ENCODE data around the gene PDE4D. TPM values are rescaled to one million over a fixed set of nuclear protein-coding genes. Genes with fewer than 3 reads are reported as not detected.

The PDE4D gene
- total RNA-seq, 1 donor from 2014 or later, result 13.2 TPM

DNA sequence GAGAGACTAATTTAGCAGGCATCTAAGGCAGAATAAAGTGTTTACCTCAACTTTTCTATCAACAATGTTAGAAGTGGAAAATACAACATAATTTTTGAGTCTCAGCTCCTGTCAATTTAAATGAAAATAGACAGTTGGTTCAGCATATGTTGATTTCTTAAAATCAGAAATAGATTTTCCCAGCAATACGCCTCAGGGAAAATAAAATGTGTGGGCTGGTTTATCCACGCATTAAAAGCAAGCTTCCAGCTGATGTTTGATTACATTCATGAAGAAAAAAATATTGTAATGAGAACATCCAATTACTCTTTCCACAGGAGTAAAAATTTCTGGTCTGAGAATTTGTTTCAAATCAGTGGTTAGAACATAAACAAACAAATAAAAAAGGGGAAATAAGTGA is 166.3 kb downstream of the PDE4D start:
- Mint-ChIP-seq H3K9me3 (ENCODE audit: unreplicated experiment) (peaks cover 2% of the 10 kb centered on the region), H3K27me3 (ENCODE audit: unreplicated experiment) (peaks cover 2% of the 10 kb centered on the region), H3K27ac (ENCODE audit: unreplicated experiment) (peak overlapping the region; percentile 71), H3K4me1 (ENCODE audit: low read depth, unreplicated experiment) (peaks cover 50% of the 10 kb centered on the region), H3K4me3 (ENCODE audit: unreplicated experiment) (no peak overlapping the region), H3K36me3 (ENCODE audit: unreplicated experiment) (no peaks in the 10 kb centered on the region)
- TF ChIP-seq, protein P1, sequence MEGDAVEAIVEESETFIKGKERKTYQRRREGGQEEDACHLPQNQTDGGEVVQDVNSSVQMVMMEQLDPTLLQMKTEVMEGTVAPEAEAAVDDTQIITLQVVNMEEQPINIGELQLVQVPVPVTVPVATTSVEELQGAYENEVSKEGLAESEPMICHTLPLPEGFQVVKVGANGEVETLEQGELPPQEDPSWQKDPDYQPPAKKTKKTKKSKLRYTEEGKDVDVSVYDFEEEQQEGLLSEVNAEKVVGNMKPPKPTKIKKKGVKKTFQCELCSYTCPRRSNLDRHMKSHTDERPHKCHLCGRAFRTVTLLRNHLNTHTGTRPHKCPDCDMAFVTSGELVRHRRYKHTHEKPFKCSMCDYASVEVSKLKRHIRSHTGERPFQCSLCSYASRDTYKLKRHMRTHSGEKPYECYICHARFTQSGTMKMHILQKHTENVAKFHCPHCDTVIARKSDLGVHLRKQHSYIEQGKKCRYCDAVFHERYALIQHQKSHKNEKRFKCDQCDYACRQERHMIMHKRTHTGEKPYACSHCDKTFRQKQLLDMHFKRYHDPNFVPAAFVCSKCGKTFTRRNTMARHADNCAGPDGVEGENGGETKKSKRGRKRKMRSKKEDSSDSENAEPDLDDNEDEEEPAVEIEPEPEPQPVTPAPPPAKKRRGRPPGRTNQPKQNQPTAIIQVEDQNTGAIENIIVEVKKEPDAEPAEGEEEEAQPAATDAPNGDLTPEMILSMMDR (IDR thresholded peaks at IDR 0.05; ENCODE audit: partially characterized antibody, unreplicated experiment), result no peak
- no peak for DNase-seq

DNA sequence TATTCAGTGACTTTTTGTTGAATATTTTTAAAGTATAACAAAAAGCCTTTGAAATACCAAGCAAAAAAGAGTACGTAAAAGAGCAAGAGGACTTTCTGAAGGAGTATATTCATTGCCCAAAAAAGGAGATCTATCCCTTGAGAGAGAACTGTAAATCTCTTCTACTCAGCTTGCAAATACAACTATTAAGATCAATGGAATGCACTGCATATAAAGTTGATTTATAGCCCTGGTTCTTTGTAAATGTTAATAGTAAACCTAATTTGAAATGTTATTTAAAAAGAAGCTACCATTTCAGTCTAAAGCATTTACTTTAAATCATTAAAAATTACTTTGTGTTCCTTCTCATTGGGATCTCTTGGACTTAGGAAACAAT is 168.1 kb downstream of the PDE4D start:
- DNase-seq, result no peak
- Mint-ChIP-seq H3K36me3 (ENCODE audit: unreplicated experiment) (no peaks in the 10 kb centered on the region), H3K27ac (ENCODE audit: unreplicated experiment) (no peak overlapping the region), H3K9me3 (ENCODE audit: unreplicated experiment) (peaks cover 2% of the 10 kb centered on the region), H3K27me3 (ENCODE audit: unreplicated experiment) (peaks cover 3% of the 10 kb centered on the region), H3K4me1 (ENCODE audit: low read depth, unreplicated experiment) (peaks cover 44% of the 10 kb centered on the region), H3K4me3 (ENCODE audit: unreplicated experiment) (no peak overlapping the region)
- TF ChIP-seq, protein P1 (IDR thresholded peaks at IDR 0.05; ENCODE audit: partially characterized antibody, unreplicated experiment), result no peak

DNA sequence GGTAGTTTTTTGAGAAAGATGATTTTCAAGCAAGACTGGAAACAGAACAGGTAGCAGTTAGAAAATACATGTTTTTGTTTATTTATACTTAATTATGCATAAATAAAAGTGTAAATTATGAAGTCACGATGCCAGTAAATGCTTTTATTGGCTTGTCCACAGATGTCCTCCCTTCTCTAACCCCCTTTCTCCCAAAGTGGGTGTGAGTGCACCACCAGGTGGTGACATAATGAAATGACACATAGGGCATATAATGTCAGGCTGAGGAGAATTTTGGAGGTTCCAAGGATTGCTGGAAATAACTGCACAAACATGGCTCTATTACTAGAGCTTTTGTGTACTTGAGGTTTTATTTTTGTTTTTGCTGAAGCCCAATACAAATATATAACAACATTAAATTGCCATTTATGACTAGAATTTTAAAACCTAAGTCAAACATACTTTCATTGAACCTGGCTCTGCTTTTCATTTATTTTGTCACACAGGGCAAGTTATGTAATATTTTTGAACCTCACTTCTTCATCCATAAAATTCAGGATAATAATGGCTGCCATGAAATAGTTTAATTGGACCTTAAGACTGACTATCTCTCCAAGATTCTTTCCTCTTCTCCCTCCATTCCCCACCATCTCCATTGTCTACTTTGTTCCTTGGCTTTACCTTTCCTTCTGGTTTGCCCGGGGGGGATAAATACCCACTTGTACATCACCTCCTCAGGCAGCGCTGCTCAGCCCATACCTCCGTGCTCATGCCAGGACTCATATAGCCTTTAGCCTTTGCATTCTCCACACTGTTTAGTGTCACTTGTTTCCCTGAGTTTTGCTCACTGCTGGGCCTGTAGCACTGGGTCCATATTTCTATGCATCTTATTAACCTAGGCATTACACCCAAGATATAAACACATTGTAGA is 168.8 kb downstream of the PDE4D start:
- H3K27ac Mint-ChIP-seq (ENCODE audit: unreplicated experiment), result no peak overlapping the region
- H3K4me3 Mint-ChIP-seq (ENCODE audit: unreplicated experiment), result no peak overlapping the region
- no peaks in the 10 kb centered on the region for H3K36me3 Mint-ChIP-seq (ENCODE audit: unreplicated experiment)
- H3K4me1 Mint-ChIP-seq (ENCODE audit: low read depth, unreplicated experiment), result peaks cover 40% of the 10 kb centered on the region
- H3K27me3 Mint-ChIP-seq (ENCODE audit: unreplicated experiment), result peaks cover 3% of the 10 kb centered on the region
- peak; percentile 65 for DNase-seq
- TF ChIP-seq, protein P1 (IDR thresholded peaks at IDR 0.05; ENCODE audit: partially characterized antibody, unreplicated experiment), result peak; percentile 90
- H3K9me3 Mint-ChIP-seq (ENCODE audit: unreplicated experiment), result peaks cover 2% of the 10 kb centered on the region

DNA sequence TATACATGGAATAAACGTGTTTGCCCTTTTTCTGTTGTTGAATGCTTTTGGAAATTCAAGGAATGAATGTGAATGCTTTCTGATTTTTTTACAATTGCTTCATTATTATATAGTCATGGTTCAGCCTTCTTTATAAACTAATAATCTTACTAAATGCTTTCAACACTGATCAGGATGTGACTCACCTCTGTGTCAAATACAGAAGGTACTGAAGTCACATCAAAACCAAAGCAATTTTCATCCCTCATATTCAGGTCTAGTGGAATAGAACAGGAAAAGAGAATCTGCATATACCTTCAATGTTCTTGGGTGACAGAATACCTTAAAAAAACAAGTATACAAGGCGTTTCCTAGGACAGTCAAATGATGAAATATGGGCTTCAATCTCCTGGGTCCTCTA is 170.7 kb downstream of the PDE4D start:
- H3K27ac Mint-ChIP-seq (ENCODE audit: unreplicated experiment), result no peak overlapping the region
- TF ChIP-seq, protein P1 (IDR thresholded peaks at IDR 0.05; ENCODE audit: partially characterized antibody, unreplicated experiment), result no peak
- H3K27me3 Mint-ChIP-seq (ENCODE audit: unreplicated experiment), result peaks cover 2% of the 10 kb centered on the region
- H3K4me1 Mint-ChIP-seq (ENCODE audit: low read depth, unreplicated experiment), result peaks cover 27% of the 10 kb centered on the region
- H3K36me3 Mint-ChIP-seq (ENCODE audit: unreplicated experiment), result no peaks in the 10 kb centered on the region
- H3K9me3 Mint-ChIP-seq (ENCODE audit: unreplicated experiment), result no peaks in the 10 kb centered on the region
- no peak for DNase-seq
- no peak overlapping the region for H3K4me3 Mint-ChIP-seq (ENCODE audit: unreplicated experiment)

DNA sequence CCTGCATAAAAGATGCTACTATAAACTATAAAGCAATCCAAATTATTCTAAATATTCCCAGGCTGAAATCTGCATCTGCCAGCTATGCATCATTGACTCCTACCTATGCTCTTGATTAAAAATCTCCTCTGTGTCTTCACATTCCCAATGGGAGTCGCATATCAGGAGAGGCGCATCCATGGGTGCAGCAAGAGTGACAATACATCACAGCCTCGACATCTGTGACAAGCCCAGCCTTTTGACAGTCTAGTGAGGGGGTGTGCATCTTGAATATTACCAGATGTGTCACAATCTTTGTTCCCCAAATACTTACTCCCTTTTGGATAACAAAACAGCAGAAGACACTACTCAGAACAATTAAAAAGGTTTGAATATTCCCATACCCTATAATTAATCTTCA is 171.8 kb downstream of the PDE4D start:
- TF ChIP-seq, protein P1 (IDR thresholded peaks at IDR 0.05; ENCODE audit: partially characterized antibody, unreplicated experiment), result no peak
- peak overlapping the region; percentile 3 for H3K4me3 Mint-ChIP-seq (ENCODE audit: unreplicated experiment)
- H3K4me1 Mint-ChIP-seq (ENCODE audit: low read depth, unreplicated experiment), result peaks cover 27% of the 10 kb centered on the region
- peak overlapping the region; percentile 5 for H3K27ac Mint-ChIP-seq (ENCODE audit: unreplicated experiment)
- peaks cover 2% of the 10 kb centered on the region for H3K27me3 Mint-ChIP-seq (ENCODE audit: unreplicated experiment)
- DNase-seq, result no peak
- H3K36me3 Mint-ChIP-seq (ENCODE audit: unreplicated experiment), result no peaks in the 10 kb centered on the region
- H3K9me3 Mint-ChIP-seq (ENCODE audit: unreplicated experiment), result no peaks in the 10 kb centered on the region
